ELR (cell line): ENCODE results near the gene INAVA.

Experiments used
- DNase-seq: peaks from one replicate; pipeline ENCODE4 v3.0.0-alpha.2; 2015; ENCODE audit warnings: low read depth

The INAVA gene, protein sequence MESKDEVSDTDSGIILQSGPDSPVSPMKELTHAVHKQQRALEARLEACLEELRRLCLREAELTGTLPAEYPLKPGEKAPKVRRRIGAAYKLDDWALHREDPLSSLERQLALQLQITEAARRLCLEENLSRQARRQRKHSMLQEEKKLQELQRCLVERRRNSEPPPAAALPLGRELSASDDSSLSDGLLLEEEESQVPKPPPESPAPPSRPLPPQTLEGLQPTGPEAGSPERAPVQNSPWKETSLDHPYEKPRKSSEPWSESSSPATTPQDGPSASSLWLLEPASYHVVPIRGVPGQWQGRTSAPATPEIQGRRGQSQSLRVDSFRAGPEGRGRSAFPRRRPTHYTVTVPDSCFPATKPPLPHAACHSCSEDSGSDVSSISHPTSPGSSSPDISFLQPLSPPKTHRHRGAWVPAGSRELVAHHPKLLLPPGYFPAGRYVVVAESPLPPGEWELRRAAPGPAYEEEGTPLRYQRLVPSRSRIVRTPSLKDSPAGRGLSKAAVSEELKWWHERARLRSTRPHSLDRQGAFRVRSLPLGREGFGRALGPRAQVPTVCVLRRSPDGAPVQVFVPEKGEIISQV

DNA sequence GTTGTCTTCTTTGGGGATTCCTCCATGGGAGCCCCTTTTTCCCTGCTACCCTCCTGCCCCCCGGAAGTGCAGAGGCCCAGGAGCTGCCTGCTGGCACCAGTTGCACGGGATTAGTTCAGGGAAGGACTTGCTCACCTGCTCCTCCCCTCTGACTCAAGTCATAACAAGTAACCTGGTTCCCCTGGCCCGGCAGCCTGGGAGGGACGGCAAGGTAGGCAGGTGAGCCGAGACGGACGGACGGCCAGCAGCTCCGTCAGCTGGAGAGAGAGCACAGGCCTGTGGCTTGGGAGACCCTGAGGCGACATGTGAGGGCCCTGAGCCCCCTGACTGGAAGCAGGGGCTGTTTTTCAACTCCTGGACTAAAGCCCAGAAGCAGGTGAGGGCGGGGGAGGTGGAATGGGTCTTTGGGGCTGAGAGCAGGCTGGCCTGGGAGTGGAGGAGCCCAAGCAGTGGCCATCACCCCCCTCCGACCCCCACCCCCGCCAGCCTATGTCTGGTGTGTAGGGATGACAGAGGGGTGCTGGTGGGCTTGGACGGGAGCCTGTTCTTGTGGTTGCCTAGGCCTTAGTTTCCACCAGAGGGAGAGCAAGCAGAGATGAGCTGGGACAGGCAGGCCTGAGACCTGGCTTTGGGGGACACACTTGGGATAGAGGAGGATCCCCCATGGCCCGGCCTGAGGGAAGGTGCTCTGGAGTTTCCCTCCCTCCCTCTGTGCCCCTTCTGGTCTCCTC lies at the start of gene INAVA:
TSS of gene INAVA (plus strand) at position 189 of the 731 bp plus-strand sequence. CDS start 3,501 bp downstream, outside the sequence.
- DNase-seq: no peak

DNA sequence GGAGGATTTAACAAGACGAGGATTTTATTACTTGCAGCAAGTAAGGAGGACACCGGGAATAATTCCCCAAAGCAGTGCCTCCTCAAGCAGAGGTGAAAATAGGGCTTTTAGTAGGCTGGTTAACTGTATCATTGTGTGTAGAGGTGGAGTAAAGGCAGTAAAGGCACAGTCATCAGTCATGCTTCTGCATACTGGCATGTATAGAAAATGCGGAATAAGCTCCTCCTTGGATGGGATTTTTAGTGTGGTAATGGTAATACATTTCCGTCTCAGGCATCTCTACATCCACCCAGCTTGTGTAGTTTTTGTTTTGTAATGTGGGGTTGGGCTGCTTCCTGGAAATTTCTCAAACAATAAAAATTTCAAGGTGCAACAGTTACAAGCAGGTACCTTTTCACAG lies 49.3 kb upstream of the INAVA start:
- DNase-seq: no peak

DNA sequence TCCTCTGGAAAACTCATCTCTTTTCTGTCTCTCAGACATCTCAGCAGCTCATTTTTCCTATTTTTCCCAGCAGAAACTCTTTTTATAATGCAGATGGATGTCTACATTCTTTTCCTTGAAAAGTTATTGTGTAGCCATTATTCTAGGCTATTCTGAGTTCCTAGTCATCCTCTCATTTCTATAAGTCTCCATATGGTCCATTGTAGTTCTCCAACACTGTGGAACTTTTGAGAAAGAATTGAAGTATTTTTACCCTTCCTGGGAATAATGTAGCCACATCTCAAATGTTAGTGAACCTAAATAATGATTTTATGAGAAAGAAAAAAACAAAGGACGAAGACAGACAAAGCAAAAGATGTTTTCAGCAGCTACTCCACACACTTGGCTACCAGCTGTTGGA lies 48.3 kb upstream of the INAVA start:
- no peak for DNase-seq

DNA sequence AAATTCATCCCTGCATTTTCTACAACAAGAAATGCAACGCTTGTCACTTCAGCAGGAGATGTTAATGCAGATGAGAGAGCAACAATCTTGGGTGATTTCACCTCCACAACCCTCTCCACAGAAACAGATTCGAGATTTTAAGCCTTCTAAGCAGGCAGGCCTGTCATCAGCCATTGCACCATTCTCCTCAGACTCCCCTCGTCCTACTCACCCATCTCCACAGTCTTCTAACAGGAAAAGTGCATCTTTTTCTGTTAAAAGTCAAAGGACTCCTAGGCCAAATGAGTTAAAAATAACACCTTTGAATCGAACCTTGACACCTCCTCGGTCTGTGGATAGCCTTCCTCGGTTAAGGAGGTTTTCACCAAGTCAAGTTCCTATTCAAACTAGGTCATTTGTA lies 45.3 kb upstream of the INAVA start:
- no peak for DNase-seq

DNA sequence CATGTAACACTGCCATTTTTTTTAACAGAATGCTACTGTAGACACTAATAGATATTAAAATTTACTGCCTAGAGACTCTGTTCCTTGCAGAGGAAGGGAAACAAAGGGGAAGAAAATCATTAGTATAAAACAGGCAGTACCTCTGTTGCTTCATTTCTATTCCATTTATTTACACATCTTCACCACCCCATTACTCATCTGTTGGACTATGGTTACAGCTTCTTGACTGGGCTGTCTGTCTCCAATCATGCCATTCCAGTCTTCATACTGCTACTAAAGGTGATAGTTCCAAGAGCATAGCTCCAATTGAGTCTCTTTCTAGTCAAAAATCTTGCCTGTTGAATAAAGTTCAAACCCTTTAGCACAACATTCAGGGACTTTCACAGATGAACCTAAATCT lies 44.1 kb upstream of the INAVA start:
- no peak for DNase-seq

DNA sequence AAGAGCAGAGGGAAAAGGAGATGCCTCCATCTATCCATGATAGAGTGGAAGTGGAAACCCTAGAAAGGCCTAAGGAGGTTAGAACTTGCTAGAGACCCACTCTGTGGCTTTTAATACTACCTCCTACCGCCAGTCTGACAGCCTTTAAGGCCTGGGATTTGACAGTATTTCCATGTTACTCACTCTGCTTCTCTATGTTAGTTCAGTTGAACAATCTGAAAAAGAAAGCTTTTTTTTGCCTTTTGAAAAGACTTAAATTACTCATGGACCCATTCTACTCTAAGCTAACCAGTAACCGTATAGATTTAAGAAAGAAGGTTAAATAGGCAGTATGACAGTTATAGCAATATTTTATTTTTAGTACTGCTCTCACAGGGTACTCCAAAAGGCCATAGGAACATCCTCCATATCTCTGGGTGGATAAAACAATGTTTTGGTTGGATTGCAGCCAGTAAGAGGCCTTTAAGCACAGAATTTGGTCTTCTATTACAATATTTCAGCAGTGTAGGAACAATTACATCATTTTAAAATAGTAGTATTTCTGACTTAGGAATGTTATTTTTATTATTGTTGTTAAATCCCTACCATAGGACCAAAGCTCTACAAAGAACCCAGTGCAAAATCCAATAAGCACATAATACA lies 37.9 kb upstream of the INAVA start:
- DNase-seq: no peak

DNA sequence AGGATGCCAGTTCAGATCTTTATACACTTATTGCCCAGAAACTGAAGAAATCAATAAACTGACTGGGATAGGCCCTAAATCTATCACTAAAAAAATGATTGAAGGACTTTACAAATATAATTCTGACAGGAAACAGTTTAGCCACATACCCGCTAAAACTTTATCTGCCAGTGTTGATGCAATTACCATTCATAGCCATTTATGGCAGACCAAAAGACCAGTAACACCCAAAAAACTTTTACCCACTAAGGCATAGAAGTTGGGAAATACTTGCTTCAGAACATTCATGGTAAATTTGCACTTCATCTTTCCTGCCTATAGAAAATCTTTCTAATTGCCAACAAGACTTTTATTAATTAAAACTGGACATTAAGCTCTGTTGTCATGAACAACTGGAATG lies 36.9 kb upstream of the INAVA start:
- no peak for DNase-seq

DNA sequence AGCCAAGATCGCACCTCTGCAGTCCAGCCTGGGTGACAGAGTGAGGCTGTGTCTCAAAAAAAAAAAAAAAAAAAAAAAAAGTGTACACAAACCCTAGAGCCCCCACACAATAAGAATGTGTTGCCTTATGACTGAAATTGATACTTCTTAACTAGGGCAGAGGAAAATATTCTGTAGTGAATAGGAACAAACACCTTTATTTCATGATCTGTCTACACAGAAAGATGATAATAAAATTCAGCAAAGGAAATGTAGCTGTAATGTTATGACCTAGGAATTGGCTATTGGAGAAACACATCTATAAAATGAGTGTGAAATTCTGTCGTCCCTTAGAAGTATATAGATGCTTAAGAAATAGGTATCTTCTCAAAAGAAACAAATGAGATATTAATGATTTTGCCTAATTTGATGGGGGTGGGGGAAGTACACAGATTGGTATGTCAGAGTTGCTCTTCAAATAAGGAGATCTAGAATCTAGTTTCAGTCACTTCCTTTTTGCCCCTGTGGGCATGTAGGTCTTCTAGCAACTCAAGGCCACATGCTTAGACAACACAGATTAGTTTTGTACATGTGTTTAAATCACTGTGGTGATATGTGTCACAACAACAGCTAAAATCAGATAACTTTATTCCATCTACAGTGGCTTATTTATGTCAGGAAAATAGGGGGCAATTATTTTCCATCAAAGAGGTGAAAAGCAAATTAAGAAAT lies 32.6 kb upstream of the INAVA start:
- no peak for DNase-seq

DNA sequence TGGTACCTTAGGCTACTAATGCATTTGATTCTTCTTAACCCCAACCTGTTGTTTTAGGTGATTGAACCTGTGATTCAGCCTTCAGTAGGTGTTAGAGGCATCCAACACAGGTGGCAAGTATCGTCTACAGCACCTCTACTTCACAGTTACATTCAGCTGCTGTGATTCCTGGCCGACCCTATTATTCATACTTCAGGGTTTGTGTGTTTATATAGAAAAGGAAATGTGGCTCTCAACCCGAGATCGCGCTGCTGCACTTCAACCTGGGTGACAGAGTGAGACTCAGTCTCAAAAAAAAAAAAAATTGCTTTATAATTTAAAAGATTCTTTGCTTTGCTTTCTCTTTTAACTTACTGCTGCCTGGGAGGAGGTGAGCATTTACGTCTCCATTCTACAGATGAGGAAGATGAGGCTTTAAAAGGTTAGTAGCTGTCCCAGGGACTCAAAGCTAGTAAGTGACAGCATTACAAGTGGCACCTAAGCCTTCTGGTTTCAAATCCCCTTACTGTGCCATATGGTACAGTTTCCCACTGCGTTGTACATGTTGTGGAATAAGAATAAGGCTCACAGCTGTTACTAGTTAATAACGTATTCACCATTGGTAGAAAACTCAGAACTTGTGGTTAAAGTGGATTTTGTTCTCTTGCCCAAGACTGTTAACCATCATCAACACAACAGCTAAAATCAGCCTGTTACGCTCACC lies 31.8 kb upstream of the INAVA start:
- DNase-seq: no peak

DNA sequence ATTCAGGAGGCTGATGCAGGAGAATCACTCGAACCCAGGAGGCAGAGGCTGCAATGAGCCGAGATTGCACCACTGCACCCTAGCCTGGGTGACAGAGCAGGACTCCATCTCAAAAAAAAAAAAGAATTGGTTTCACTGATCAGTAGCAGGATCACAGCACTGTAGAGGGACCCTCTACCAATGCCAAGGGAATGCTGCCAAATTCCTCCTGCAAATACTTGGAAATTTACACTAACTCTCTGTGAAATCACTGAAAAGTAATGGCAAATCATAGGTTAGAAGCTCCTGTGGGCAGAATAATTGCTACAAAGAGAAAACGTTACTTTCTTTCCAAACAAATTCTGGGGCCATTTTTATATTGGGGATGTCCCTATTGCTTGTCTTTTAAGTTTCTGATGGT lies 28.6 kb upstream of the INAVA start:
- DNase-seq: no peak

DNA sequence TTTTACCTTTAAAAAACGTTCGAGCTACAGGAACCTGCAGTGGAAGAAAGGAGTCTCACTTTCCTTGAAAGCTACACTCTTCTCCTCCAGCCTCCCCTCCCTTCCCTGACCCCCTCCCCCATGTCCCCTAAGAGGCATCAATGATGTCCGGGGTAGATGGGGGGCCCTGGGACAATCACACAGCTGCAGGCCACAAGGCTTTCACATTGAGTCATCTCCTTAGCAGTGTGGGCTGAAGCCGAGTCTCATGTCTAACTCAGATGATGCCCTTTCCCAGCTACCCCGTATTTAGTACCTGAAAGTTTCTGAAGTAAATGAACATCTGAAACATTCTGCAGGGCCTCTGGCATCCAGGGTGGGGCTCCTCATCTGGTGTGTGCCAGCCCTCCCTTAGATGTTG lies 28.2 kb upstream of the INAVA start:
- peak; percentile 44 for DNase-seq

DNA sequence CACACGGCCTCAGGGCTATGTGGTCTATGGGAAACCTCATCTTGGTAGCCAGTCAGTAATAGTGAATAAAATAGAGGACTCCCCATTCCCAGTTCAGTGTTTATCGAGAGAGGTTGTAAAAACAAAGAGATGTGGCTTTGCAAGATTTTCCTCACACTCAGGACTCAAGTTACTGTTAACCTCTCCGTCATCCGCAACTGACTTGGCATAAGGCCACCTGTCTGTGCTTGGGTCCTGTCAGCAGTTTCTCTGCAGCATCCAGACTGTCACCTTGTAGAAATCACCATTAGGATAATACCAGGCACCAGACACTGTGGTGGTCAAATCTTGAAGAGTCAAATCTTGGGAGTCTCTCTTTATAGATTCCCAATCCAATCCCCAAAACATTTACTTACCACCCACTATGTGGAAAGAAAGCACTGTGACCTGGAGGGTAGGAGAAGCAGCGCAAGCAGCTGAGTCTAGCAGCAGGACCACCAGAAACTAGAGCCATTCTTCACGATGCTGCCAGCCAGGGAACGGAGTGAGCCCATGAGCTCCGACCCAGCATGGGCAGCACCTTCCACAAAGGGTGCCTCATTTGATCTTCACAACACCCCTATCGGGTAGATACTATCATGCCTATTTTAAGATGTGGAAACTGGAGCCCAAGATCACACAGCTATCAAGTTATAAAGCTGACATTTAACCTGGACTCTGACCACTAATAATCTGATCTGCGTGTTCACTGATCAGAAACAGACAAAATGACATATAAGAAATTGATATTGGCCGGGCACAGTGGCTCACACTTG lies 27.5 kb upstream of the INAVA start:
- no peak for DNase-seq

DNA sequence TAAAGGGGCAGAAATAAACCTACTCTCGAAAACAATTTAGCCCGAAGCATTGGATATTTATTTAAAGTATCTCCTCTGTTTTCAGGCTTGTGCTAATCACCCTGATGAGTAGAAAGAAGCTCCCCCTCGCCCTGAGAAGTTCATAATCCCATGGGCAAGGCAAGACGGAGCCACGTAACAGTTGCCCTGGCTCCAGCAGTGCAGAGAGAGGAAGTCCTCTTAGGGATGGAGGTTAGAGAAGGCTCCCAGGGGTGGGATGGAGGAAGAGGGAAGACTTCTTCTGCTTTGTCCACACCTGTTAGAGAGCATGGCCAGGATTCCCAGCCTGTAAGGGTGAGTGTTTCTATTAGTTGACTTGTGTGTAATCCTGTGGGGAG lies 25.3 kb upstream of the INAVA start:
- no peak for DNase-seq

DNA sequence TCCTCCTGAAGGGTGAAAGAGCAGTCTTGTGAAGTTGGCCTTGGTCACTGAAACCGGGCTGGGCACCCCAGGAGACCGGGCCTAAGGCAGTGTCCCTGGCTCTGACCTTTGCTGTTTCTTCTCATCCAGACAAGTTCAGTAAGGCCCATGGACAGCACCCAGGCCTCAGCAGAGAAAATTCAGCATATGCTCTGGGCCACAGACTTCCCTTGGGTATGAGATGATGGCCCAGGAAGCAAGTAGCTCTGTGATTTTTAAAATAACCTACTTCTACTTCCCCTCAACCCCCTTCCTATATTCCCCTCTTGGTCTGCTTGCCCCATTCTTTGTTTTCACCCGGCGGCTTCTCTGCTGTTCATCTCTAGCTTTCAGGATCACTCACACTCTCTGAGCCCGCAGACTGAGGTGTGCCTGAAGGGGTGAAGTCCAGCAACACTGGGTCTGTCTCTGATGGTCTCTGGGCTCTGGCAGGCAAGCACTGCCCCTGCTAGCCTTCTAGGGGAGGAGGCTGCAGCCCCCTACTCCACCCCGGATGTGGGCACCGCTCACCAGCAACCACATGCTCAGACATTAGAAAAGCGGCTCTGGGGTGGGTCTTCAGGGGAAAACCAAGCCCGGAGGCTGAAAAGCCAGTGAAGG lies 24.8 kb upstream of the INAVA start:
- DNase-seq: no peak

DNA sequence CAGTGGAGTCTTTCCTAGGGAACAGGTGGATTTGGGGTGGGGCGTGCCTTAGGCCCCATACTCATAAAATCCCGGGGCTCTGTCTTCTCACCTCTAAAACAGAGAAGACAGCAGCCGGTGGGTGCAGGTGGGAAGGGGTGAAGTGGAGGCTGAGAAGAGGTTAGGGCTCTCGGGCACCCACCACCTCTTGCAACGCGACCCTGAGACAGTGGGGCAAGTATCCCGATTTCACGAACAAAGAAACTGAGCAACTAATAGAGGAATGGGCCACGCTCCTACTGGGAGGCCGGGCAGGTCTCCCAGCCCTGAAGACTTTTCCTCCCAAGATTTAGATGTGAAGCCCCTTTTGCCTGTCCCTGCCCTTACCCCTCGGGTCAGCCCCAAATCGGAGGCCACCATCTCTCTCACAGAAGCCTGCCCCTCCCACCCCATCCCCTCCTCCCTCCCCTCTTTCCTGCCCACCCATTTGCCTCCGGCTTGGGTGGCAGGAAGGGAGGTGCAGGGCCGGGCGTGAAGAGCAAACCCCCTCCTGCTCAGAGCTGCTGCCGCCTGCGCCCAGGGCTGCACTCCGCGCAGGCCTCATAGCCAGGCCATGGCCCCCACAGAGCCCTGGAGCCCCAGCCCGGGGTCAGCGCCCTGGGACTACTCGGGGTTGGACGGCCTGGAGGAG lies 22.1 kb upstream of the INAVA start, which contains the start of gene GPR25:
TSS of gene GPR25 (plus strand) at position 536 of the 670 bp plus-strand sequence. CDS start at position 593, 57 bp downstream.
- DNase-seq: no peak

DNA sequence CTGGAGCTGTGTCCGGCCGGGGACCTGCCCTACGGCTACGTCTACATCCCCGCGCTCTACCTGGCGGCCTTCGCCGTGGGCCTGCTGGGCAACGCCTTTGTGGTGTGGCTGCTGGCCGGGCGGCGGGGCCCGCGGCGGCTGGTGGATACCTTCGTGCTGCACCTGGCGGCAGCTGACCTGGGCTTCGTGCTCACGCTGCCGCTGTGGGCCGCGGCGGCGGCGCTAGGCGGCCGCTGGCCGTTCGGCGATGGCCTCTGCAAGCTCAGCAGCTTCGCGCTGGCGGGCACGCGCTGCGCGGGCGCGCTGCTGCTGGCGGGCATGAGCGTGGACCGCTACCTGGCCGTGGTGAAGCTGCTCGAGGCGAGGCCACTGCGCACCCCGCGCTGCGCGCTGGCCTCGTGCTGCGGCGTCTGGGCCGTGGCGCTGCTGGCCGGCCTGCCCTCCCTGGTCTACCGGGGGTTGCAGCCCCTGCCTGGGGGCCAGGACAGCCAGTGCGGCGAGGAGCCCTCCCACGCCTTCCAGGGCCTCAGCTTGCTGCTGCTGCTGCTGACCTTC lies 21.5 kb upstream of the INAVA start:
- DNase-seq: no peak

DNA sequence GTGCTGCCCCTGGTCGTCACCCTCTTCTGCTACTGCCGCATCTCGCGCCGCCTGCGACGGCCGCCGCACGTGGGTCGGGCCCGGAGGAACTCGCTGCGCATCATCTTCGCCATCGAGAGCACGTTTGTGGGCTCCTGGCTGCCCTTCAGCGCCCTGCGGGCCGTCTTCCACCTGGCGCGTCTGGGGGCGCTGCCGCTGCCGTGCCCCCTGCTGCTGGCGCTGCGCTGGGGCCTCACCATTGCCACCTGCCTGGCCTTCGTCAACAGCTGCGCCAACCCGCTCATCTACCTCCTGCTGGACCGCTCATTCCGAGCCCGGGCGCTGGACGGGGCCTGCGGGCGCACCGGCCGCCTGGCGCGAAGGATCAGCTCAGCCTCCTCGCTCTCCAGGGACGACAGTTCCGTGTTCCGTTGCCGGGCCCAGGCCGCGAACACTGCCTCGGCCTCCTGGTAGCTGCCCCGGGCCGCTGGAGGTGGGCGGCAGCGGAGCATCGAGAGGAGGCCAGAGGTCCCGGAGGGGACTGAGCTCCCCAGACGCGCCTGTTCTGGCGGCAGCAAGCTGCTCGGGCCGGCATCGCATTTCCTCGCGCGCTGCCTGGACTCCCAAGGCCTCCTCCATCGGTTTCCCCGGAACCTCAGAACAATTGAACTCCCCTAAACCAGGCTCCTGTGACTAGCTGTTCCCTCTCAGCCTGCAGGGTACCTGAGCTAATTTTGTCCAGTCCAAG lies 20.9 kb upstream of the INAVA start:
- DNase-seq: no peak

DNA sequence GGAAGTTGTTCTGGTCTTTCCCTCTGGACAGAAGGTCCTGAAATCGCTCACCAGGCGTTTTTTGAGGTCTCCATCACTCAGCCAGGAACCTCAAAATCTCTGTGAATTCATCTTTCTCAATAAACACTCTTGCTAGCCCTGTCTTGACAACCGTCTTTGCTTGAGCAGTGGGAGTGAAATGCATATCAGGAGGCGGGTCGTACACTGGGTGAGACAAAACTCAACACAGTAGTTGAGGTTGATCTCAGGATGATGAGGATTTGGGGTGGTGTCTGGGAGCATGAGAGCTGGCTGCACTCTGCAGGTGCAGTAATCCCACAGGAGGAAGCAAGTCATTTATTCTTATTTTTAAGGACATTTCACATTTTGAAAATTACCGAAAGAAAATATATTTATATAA lies 20.0 kb upstream of the INAVA start:
- no peak for DNase-seq
